MM.1S (cell line): ENCODE results near the gene CEACAM19.
"Not testable (repeated sequence)": the region's sequence is repeated elsewhere in the genome, so short reads cannot be mapped to it uniquely, and the experiment has no call there.

Experiments used
- DNase-seq: peaks from one replicate; pipeline ENCODE4 v3.0.0-alpha.2; 2015
- H2AFZ ChIP-seq: fragments of 300-600 bp; sonication (generic); 2 replicates; pipeline ENCODE4 v1.6.0; 2016; ENCODE audit warnings: antibody characterized with exemption, low read length
- H3F3A ChIP-seq: fragments of 300-600 bp; sonication (generic); 2 replicates; pipeline ENCODE4 v1.6.1; 2016; ENCODE audit warnings: mild to moderate bottlenecking, antibody characterized with exemption, low read length, moderate library complexity, mixed read lengths; ENCODE audit not compliant: insufficient read depth
- H3K27ac ChIP-seq: fragments of 300-600 bp; sonication (generic); 2 replicates; pipeline ENCODE4 v1.5.1; 2016; ENCODE audit warnings: mild to moderate bottlenecking, low read length
- H3K27me3 ChIP-seq: fragments of 300-600 bp; sonication (generic); replicated peaks from 2 replicates; pipeline ENCODE4 v1.6.0; 2016; ENCODE audit warnings: low read length; ENCODE audit not compliant: insufficient read depth
- H3K36me3 ChIP-seq: fragments of 300-600 bp; sonication (generic); replicated peaks from 2 replicates; pipeline ENCODE4 v1.6.1; 2016; ENCODE audit warnings: mild to moderate bottlenecking, low read length, mixed read lengths; ENCODE audit not compliant: insufficient read depth
- H3K4me1 ChIP-seq: fragments of 300-600 bp; sonication (generic); 2 replicates; pipeline ENCODE4 v1.6.1; 2016; ENCODE audit warnings: low read length, mixed read lengths
- H3K4me2 ChIP-seq: fragments of 300-600 bp; sonication (generic); 2 replicates; pipeline ENCODE4 v1.6.0; 2016; ENCODE audit warnings: low read depth, low read length
- H3K4me3 ChIP-seq: fragments of 300-600 bp; sonication (generic); 2 replicates; pipeline ENCODE4 v1.5.1; 2016; ENCODE audit warnings: low read length, mixed read lengths
- H3K79me2 ChIP-seq: fragments of 300-600 bp; sonication (generic); 2 replicates; pipeline ENCODE4 v1.6.1; 2016; ENCODE audit warnings: mixed run types, low read length, mixed read lengths
- H3K9ac ChIP-seq: fragments of 300-600 bp; sonication (generic); 2 replicates; pipeline ENCODE4 v1.6.1; 2016; ENCODE audit warnings: low read length, mixed read lengths
- H3K9me2 ChIP-seq: fragments of 300-600 bp; sonication (generic); replicated peaks from 2 replicates; pipeline ENCODE4 v1.6.1; 2016; ENCODE audit warnings: mild to moderate bottlenecking, low read length, mixed read lengths; ENCODE audit not compliant: insufficient read depth
- H3K9me3 ChIP-seq: fragments of 300-600 bp; sonication (generic); replicated peaks from 2 replicates; pipeline ENCODE4 v1.6.1; 2016; ENCODE audit warnings: mild to moderate bottlenecking, low read length, mixed read lengths; ENCODE audit not compliant: insufficient read depth
- H4K20me1 ChIP-seq: fragments of 300-600 bp; sonication (generic); 2 replicates; pipeline ENCODE4 v1.6.1; 2016; ENCODE audit warnings: mild to moderate bottlenecking, low read length, moderate library complexity, mixed read lengths; ENCODE audit not compliant: insufficient read depth
- EZH2 ChIP-seq: fragments of 300-600 bp; sonication (generic); optimal IDR thresholded peaks from 2 replicates; pipeline ENCODE3; 2017; ENCODE audit warnings: low read depth, mild to moderate bottlenecking, antibody characterized with exemption, low read length, mixed read lengths
- EZH2phosphoT487 ChIP-seq: fragments of 300-600 bp; sonication (generic); IDR thresholded peaks from 2 replicates; pipeline ENCODE4 v1.6.1; 2018; ENCODE audit warnings: antibody characterized with exemption, low read length
- TF ChIP-seq, protein P1 (sequence below): fragments of 300-600 bp; sonication (generic); IDR thresholded peaks from 2 replicates; pipeline ENCODE4 v1.5.1; 2016; ENCODE audit warnings: antibody characterized with exemption, low read length, mixed read lengths

CEACAM19 gene

DNA sequence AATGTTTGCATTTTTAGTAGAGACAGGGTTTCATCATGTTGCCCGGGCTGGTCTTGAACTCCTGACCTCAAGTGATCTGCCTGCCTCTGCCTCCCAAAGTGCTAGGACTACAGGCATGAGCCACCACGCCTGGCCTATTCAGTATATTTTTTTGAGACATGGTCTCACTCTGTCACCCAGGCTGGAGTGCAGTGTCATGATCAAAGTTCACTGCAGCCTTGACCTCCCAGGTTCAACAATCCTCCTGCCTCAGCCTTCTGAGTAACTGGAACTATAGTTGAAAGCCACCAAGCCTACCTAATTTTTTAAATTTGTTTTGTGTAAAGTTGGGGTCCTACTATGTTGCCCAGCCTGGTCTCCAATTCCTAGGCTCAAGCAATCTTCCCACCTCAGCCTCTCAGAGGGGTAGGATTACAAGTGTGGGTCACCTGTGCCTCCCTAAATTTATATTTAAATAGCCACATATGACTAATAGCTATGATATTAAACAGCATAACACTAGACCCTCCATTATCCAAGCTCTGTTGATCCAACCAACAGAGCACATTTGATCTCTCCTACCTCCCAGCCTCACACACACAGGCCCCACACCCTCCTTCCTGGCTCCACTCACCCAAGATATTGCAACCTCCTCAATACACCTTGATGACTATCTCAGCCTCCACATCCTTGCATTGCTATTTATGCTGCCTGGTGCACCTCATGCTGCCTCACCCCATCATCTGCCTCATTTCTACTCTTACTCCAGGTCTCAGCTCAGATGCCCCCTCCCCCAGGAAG, 2.1 kb upstream of the CEACAM19 start:
- Histone ChIP-seq H3K36me3 (no peaks in the 10 kb centered on the region), H3K79me2 (no peaks in the 10 kb centered on the region), H2AFZ (no peak overlapping the region), H3K9me2 (no peaks in the 10 kb centered on the region), H3K27me3 (no peaks in the 10 kb centered on the region), H3K27ac (no peak overlapping the region), H3K4me3 (no peak overlapping the region), H3K9ac (no peak overlapping the region), H3K9me3 (no peaks in the 10 kb centered on the region), H3K4me2 (no peak overlapping the region), H3K4me1 (no peaks in the 10 kb centered on the region), H4K20me1 (no peaks in the 10 kb centered on the region), H3F3A (no peaks in the 10 kb centered on the region)
- no peak for TF ChIP-seq EZH2
- TF ChIP-seq EZH2phosphoT487: no peak
- TF ChIP-seq, protein P1, sequence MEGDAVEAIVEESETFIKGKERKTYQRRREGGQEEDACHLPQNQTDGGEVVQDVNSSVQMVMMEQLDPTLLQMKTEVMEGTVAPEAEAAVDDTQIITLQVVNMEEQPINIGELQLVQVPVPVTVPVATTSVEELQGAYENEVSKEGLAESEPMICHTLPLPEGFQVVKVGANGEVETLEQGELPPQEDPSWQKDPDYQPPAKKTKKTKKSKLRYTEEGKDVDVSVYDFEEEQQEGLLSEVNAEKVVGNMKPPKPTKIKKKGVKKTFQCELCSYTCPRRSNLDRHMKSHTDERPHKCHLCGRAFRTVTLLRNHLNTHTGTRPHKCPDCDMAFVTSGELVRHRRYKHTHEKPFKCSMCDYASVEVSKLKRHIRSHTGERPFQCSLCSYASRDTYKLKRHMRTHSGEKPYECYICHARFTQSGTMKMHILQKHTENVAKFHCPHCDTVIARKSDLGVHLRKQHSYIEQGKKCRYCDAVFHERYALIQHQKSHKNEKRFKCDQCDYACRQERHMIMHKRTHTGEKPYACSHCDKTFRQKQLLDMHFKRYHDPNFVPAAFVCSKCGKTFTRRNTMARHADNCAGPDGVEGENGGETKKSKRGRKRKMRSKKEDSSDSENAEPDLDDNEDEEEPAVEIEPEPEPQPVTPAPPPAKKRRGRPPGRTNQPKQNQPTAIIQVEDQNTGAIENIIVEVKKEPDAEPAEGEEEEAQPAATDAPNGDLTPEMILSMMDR: no peak
- no peak for DNase-seq

DNA sequence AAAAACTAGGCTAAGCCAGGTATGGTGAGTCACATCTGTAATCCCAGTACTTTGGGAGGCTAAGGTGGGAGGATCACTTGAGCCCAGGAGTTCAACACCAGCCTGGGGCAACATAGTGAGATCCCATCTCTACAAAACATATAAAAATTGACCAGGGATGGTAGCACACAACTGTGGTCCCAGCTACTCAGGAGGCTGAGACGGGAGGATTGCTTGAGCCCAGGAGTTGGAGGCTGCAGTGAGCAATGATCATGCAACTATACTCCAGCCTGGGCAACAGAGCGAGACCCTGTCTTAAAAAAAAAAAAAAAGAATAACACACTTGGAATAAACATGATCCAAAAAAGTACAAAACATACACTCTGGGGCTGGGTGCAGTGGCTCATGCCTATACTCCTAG, 1.3 kb upstream of the CEACAM19 start:
- not testable (repeated sequence) for H3K4me1 ChIP-seq, H3K27me3 ChIP-seq, H3K36me3 ChIP-seq, H3K9ac ChIP-seq, H3K9me3 ChIP-seq, H2AFZ ChIP-seq, H3K79me2 ChIP-seq, H3K27ac ChIP-seq, H3K4me3 ChIP-seq, H3K4me2 ChIP-seq, DNase-seq, H3K9me2 ChIP-seq, H3F3A ChIP-seq, H4K20me1 ChIP-seq

DNA sequence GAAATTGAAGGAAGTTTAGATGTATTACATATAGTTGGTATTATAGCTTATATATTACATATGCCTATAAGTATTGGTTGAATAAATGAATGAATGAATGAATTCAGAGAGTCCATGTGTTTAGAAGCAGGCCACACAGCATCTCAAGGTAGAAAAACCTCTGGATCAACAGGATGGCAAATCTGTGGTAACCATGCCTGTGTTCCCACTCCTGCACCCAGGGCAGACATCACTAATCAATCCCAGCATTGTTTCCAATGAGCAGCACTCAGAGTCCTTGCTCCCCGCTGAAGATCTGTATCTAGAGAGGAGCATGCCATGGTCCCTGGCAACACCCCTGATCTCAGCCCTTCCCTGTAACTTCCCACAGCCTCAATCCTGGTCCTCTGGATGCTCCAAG, 944 bp downstream of the CEACAM19 start:
- no peaks in the 10 kb centered on the region for H3F3A ChIP-seq
- no peaks in the 10 kb centered on the region for H3K9me2 ChIP-seq
- H3K9me3 ChIP-seq: no peaks in the 10 kb centered on the region
- no peak for DNase-seq
- H3K27ac ChIP-seq: no peak overlapping the region
- H3K9ac ChIP-seq: no peak overlapping the region
- H3K27me3 ChIP-seq: no peaks in the 10 kb centered on the region
- H3K4me1 ChIP-seq: no peaks in the 10 kb centered on the region
- no peaks in the 10 kb centered on the region for H3K36me3 ChIP-seq
- no peak overlapping the region for H3K4me2 ChIP-seq
- no peak overlapping the region for H3K4me3 ChIP-seq
- no peaks in the 10 kb centered on the region for H4K20me1 ChIP-seq
- no peak overlapping the region for H2AFZ ChIP-seq
- TF ChIP-seq EZH2 (no peak), EZH2phosphoT487 (no peak)
- TF ChIP-seq, protein P1: no peak
- no peaks in the 10 kb centered on the region for H3K79me2 ChIP-seq

DNA sequence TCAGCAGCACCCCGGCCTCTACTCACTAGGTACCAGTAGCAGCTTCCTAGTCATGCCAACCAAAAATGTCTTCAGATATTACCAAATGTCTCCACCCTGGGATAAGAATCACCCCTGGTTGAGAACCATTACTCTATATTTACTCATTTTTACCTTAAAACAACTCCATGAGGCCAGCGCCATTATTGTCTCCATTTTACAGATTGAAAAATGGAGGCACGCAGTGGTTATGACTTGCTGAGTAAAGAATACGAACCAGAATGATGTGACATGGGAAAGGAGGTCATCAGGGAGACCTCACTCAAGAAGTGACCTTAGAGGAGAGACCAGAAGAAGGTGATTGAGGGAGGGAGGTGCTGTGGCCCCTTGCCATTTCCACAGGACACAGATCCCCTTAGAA, 2.2 kb downstream of the CEACAM19 start:
- Histone ChIP-seq H3K79me2 (no peaks in the 10 kb centered on the region), H3K9ac (no peak overlapping the region), H3K4me3 (no peak overlapping the region), H3K9me2 (no peaks in the 10 kb centered on the region), H3K9me3 (no peaks in the 10 kb centered on the region), H3K4me1 (no peaks in the 10 kb centered on the region), H2AFZ (no peak overlapping the region), H3K27ac (no peak overlapping the region), H3K4me2 (no peak overlapping the region), H3F3A (no peaks in the 10 kb centered on the region), H4K20me1 (no peaks in the 10 kb centered on the region), H3K27me3 (no peaks in the 10 kb centered on the region), H3K36me3 (no peaks in the 10 kb centered on the region)
- DNase-seq: no peak
- no peak for TF ChIP-seq EZH2
- TF ChIP-seq, protein P1: no peak
